ENCODE measurements around the gene RNF168. TPM values are rescaled to one million over a fixed set of nuclear protein-coding genes. Genes with fewer than 3 reads are reported as not detected.

Gene RNF168
- total RNA-seq, 1 experiment from 2014 or later: 27.0 TPM

GRCh38 chr3:196537319-196537984 lies 33.9 kb upstream of the RNF168 start:
- peak; percentile 45 for DNase-seq (ENCODE audit: unreplicated experiment)
- BruUV-seq (replicated peaks): no TSS peak

DNA sequence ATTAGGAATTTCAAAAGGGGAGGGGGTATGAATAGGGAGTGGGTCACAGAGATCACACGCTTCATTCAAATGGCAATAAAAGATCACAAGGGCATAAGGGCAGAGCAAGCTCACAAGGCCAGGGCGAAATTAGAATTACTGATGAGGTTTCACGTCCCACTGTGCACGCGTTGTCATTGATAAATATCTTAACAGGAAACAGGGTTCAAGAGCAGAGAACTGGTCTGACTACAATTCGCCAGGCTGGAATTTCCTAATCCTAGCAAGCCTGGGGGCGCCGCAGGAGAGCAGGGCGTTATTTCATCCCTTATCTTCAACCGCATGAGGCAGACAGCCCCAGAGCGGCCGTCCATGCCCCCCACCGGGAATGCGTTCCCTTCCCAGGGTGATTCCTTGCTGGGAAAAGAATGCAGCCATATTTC lies 29.7 kb upstream of the RNF168 start:
- Mint-ChIP-seq H3K4me1 (ENCODE audit: insufficient read depth, unreplicated experiment) (peaks cover 12% of the 10 kb centered on the region), H3K4me3 (ENCODE audit: unreplicated experiment) (no peak overlapping the region), H3K9me3 (ENCODE audit: unreplicated experiment) (peaks cover 8% of the 10 kb centered on the region), H3K27ac (ENCODE audit: low read depth, unreplicated experiment) (no peak overlapping the region), H3K36me3 (ENCODE audit: insufficient read depth, unreplicated experiment) (no peaks in the 10 kb centered on the region), H3K27me3 (ENCODE audit: insufficient read depth, unreplicated experiment) (no peaks in the 10 kb centered on the region)
- intact Hi-C loops (cut with micrococcal nuclease): loop anchor here (10.0 kb wide), 1 partner anchor 152 kb away; no protein-coding TSS in a partner anchor
- POLR2A ChIA-PET: no interaction called here
- BruUV-seq (replicated peaks): no TSS peak
- CTCF ChIA-PET: no interaction called here
- TF ChIP-seq, protein P1, sequence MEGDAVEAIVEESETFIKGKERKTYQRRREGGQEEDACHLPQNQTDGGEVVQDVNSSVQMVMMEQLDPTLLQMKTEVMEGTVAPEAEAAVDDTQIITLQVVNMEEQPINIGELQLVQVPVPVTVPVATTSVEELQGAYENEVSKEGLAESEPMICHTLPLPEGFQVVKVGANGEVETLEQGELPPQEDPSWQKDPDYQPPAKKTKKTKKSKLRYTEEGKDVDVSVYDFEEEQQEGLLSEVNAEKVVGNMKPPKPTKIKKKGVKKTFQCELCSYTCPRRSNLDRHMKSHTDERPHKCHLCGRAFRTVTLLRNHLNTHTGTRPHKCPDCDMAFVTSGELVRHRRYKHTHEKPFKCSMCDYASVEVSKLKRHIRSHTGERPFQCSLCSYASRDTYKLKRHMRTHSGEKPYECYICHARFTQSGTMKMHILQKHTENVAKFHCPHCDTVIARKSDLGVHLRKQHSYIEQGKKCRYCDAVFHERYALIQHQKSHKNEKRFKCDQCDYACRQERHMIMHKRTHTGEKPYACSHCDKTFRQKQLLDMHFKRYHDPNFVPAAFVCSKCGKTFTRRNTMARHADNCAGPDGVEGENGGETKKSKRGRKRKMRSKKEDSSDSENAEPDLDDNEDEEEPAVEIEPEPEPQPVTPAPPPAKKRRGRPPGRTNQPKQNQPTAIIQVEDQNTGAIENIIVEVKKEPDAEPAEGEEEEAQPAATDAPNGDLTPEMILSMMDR (IDR thresholded peaks at IDR 0.05; ENCODE audit: unreplicated experiment): no peak
- DNase-seq (ENCODE audit: unreplicated experiment): no peak

More at GRCh38 chr3:196537319-196537984, 33.9 kb upstream of the RNF168 start:
- intact Hi-C loops (cut with micrococcal nuclease): loop anchor here (10.0 kb wide), 1 partner anchor 147 kb away; no protein-coding TSS in a partner anchor
- H3K4me3 Mint-ChIP-seq (ENCODE audit: unreplicated experiment): no peak overlapping the region
- no peaks in the 10 kb centered on the region for H3K27me3 Mint-ChIP-seq (ENCODE audit: insufficient read depth, unreplicated experiment)
- no peaks in the 10 kb centered on the region for H3K9me3 Mint-ChIP-seq (ENCODE audit: unreplicated experiment)
- POLR2A ChIA-PET: interaction anchor here (0.6 to 3.1 kb wide), 2 partner anchors 31 to 105 kb away, joined by 3 to 15 read pairs; partner anchors contain the start of genes FBXO45, UBXN7 and WDR53
- peak overlapping the region; percentile 14 for H3K27ac Mint-ChIP-seq (ENCODE audit: low read depth, unreplicated experiment)
- TF ChIP-seq, protein P1 (IDR thresholded peaks at IDR 0.05; ENCODE audit: unreplicated experiment): peak; percentile 73
- H3K36me3 Mint-ChIP-seq (ENCODE audit: insufficient read depth, unreplicated experiment): no peaks in the 10 kb centered on the region
- CTCF ChIA-PET: interaction anchor here (0.6 to 3.1 kb wide), 10 partner anchors 12 to 1208 kb away, joined by 3 to 8 read pairs (median 4); no protein-coding TSS in a partner anchor
- peaks cover 13% of the 10 kb centered on the region for H3K4me1 Mint-ChIP-seq (ENCODE audit: insufficient read depth, unreplicated experiment)

DNA sequence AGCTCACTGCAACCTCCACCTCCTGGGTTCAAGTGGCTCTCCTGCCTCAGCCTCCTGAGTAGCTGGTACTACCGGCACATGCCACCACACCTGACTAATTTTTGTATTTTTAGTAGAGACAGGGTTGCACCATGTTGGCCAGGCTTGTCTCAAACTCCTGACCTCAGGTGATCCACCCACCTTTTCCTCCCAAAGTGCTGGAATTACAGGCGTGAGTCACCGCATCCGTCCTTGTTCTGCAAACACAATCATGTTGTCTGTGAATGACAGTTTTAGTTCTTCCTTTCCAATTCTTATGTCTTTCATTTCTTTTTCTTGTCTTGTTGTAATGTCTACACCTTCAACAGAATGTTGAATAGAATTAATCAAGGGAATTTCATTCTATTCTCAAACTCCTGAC lies 27.9 kb upstream of the RNF168 start:
- peaks cover 7% of the 10 kb centered on the region for H3K4me1 Mint-ChIP-seq (ENCODE audit: insufficient read depth, unreplicated experiment)
- TF ChIP-seq, protein P1 (IDR thresholded peaks at IDR 0.05; ENCODE audit: unreplicated experiment): no peak
- peak; percentile 30 for DNase-seq (ENCODE audit: unreplicated experiment)
- no peak overlapping the region for H3K27ac Mint-ChIP-seq (ENCODE audit: low read depth, unreplicated experiment)
- H3K36me3 Mint-ChIP-seq (ENCODE audit: insufficient read depth, unreplicated experiment): no peaks in the 10 kb centered on the region
- no peaks in the 10 kb centered on the region for H3K27me3 Mint-ChIP-seq (ENCODE audit: insufficient read depth, unreplicated experiment)
- intact Hi-C loops (cut with micrococcal nuclease): loop anchor here (10.0 kb wide), 1 partner anchor 153 kb away; no protein-coding TSS in a partner anchor
- no TSS peak for BruUV-seq (replicated peaks)
- CTCF ChIA-PET: interaction anchor here (0.5 to 1.1 kb wide), 3 partner anchors 9 to 78 kb away, joined by 3 read pairs; no protein-coding TSS in a partner anchor
- H3K4me3 Mint-ChIP-seq (ENCODE audit: unreplicated experiment): no peak overlapping the region
- POLR2A ChIA-PET: interaction anchor here (0.6 to 1.0 kb wide), 2 partner anchors 38 to 193 kb away, joined by 3 to 4 read pairs; no protein-coding TSS in a partner anchor
- H3K9me3 Mint-ChIP-seq (ENCODE audit: unreplicated experiment): peaks cover 8% of the 10 kb centered on the region

DNA sequence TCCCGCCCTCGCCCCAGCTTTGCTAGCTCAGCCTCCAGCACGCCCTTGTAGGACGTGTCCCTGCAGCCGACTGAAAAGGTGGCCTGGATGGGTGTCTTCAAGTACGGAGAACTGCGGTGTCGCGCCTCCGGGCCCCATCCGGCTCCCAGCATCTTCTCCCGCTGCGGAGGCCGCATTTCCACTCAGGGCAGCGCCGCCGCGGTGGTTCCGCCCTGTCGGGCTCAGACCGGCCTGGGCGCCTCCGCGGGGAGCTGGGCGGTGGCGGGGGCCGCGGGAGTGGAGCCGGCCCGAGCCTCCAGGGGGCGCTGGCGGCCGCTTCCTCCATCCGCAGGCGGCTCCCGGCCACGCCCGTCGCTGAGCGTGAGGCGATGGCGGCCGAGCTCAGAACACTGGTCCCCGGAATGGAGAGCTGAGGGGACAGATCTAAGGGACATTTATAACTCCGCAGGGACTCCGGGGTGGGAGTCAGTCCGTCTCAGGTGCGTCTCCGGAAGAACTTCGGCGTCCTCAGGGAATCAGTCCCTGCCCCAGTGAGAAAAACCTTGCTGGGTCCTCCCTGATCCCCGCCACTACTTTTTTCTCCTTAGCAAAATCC lies 25.2 kb upstream of the RNF168 start:
- peak overlapping the region; percentile 52 for H3K4me3 Mint-ChIP-seq (ENCODE audit: unreplicated experiment)

More for the DNA sequence above, 25.2 kb upstream of the RNF168 start:
- TF ChIP-seq, protein P1 (IDR thresholded peaks at IDR 0.05; ENCODE audit: unreplicated experiment): peak; percentile 44
- H3K4me1 Mint-ChIP-seq (ENCODE audit: insufficient read depth, unreplicated experiment): peaks cover 12% of the 10 kb centered on the region
- POLR2A ChIA-PET: interaction anchor here (0.6 to 1.5 kb wide), 6 partner anchors 26 to 239 kb away, joined by 3 to 12 read pairs (median 3); partner anchors contain the start of genes FBXO45, RNF168 and WDR53
- H3K36me3 Mint-ChIP-seq (ENCODE audit: insufficient read depth, unreplicated experiment): no peaks in the 10 kb centered on the region
- no TSS peak for BruUV-seq (replicated peaks)
- no peaks in the 10 kb centered on the region for H3K27me3 Mint-ChIP-seq (ENCODE audit: insufficient read depth, unreplicated experiment)
- DNase-seq (ENCODE audit: unreplicated experiment): peak; percentile 56
- no peak overlapping the region for H3K27ac Mint-ChIP-seq (ENCODE audit: low read depth, unreplicated experiment)
- peaks cover 8% of the 10 kb centered on the region for H3K9me3 Mint-ChIP-seq (ENCODE audit: unreplicated experiment)
- intact Hi-C loops (cut with micrococcal nuclease): no loop called here
- CTCF ChIA-PET: interaction anchor here (0.5 to 1.5 kb wide), 16 partner anchors 10 to 543 kb away, joined by 3 to 7 read pairs (median 3); partner anchors contain the start of genes FBXO45 and WDR53
